Endothelial cell of umbilical vein (primary cell): Measurements from ENCODE around the gene ZNF587B. TPM values are rescaled to one million over a fixed set of nuclear protein-coding genes. Genes with fewer than 3 reads are reported as not detected.

Experiments
- BruUV-seq: library from RNA; stranded (reverse); fragments of 400-500 nt; replicated peaks from 2 replicates; lab custom pipeline; 2021; lab: Mats Ljungman, UMichigan
- CTCF ChIA-PET: fragments of 300-600, 350-600 bp; sonication (Branson Sonifier 250); formaldehyde crosslinking; loops from one replicate; lab custom pipeline; 2021; ENCODE audit warnings: antibody characterized with exemption, inconsistent platforms; lab: Charles Lee
- POLR2A ChIA-PET: fragments of 300-600, 350-600 bp; sonication (Branson Sonifier 250); formaldehyde crosslinking; loops from one replicate; lab custom pipeline; 2021; ENCODE audit warnings: antibody characterized with exemption, inconsistent platforms; lab: Charles Lee
- DNase-seq: peaks from one replicate; pipeline ENCODE4 v3.0.0-alpha.2; 2011; ENCODE audit warnings: low read depth, low spot score
- FAIRE-seq: peaks from 2 replicates; lab custom pipeline; 2011; peaks lifted over from hg19 to GRCh38; lab: Jason Lieb, UNC
- H2AFZ ChIP-seq: 2 replicates; pipeline ENCODE4 v1.6.0; 2012; ENCODE audit warnings: low read depth, low read length, control low read depth, inconsistent platforms
- H3K27ac ChIP-seq: 2 replicates; pipeline ENCODE4 v1.5.1; 2011; ENCODE audit warnings: low read depth, mild to moderate bottlenecking, control low read depth, low read length, moderate library complexity; ENCODE audit not compliant: insufficient read depth
- H3K27me3 ChIP-seq, 2 experiments: 2 replicates each; pipeline versions ENCODE4 v1.6.0 to v1.6.1; 2011; ENCODE audit warnings: low read length in 2 of 2, mixed read lengths in 1 of 2; ENCODE audit not compliant: control insufficient read depth in 2 of 2, insufficient read depth in 2 of 2
- H3K36me3 ChIP-seq, 2 experiments: 2 replicates in 1 of 2; 3 replicates in 1 of 2; pipeline ENCODE4 v1.5.1; 2011; ENCODE audit warnings: low read length in 2 of 2, mild to moderate bottlenecking in 1 of 2, moderate library complexity in 1 of 2; ENCODE audit not compliant: control insufficient read depth in 2 of 2, insufficient read depth in 2 of 2; ENCODE audit errors: extremely low read depth in 1 of 2
- H3K4me1 ChIP-seq: 3 replicates; pipeline ENCODE4 v1.5.1; 2011; ENCODE audit warnings: mild to moderate bottlenecking, low read length; ENCODE audit not compliant: control insufficient read depth, insufficient read depth; ENCODE audit errors: extremely low read depth
- H3K4me2 ChIP-seq: 2 replicates; pipeline ENCODE4 v1.6.1; 2011; ENCODE audit warnings: low read length, control low read depth, mixed read lengths; ENCODE audit not compliant: insufficient read depth
- H3K4me3 ChIP-seq, 3 experiments: fragments of 200-600 bp in 1 of 3; sonication (generic), shearing (Covaris generic) in 1 of 3; replicated peaks in 1 of 3; 2 replicates each; pipeline ENCODE4 v1.5.1; 2011 to 2016; ENCODE audit warnings: control low read depth in 3 of 3, low read length in 3 of 3, mild to moderate bottlenecking in 2 of 3, inconsistent platforms in 1 of 3, low read depth in 1 of 3, moderate library complexity in 1 of 3; ENCODE audit not compliant: insufficient read depth in 1 of 3
- H3K79me2 ChIP-seq: 2 replicates; pipeline ENCODE4 v1.6.0; 2012; ENCODE audit warnings: low read length, inconsistent platforms; ENCODE audit not compliant: control insufficient read depth, insufficient read depth
- H3K9ac ChIP-seq: replicated peaks from 2 replicates; pipeline ENCODE3; 2011; ENCODE audit warnings: low read length, control low read depth; ENCODE audit not compliant: insufficient read depth; ENCODE audit errors: extremely low read depth
- H3K9me1 ChIP-seq: replicated peaks from 3 replicates; pipeline ENCODE4 v1.6.0; 2011; ENCODE audit warnings: mild to moderate bottlenecking, low read length; ENCODE audit not compliant: control insufficient read depth, insufficient read depth; ENCODE audit errors: extremely low read depth
- H3K9me3 ChIP-seq: replicated peaks from 2 replicates; pipeline ENCODE4 v1.5.1; 2012; ENCODE audit warnings: low read length, inconsistent platforms; ENCODE audit not compliant: control insufficient read depth, insufficient read depth
- H4K20me1 ChIP-seq: replicated peaks from 2 replicates; pipeline ENCODE3; 2011; ENCODE audit warnings: mild to moderate bottlenecking, low read length; ENCODE audit not compliant: control insufficient read depth, insufficient read depth; ENCODE audit errors: extremely low read depth
- EZH2 ChIP-seq: IDR thresholded peaks from 2 replicates; pipeline ENCODE4 v1.6.1; 2012; ENCODE audit warnings: borderline replicate concordance, low read depth, mild to moderate bottlenecking, moderate library complexity, low read length, inconsistent platforms; ENCODE audit not compliant: severe bottlenecking
- FOS ChIP-seq: IDR thresholded peaks from 2 replicates; pipeline ENCODE4 v1.6.1; 2011; ENCODE audit warnings: mild to moderate bottlenecking, low read length, moderate library complexity, borderline replicate concordance; ENCODE audit not compliant: insufficient read depth
- GATA2 ChIP-seq: IDR thresholded peaks from 2 replicates; pipeline ENCODE4 v1.7.0; 2011; ENCODE audit warnings: low read depth, mild to moderate bottlenecking, moderate library complexity, mixed read lengths, low read length; ENCODE audit not compliant: insufficient read length, insufficient read depth
- JUN ChIP-seq: IDR thresholded peaks from 2 replicates; pipeline ENCODE4 v1.6.1; 2011; ENCODE audit warnings: borderline replicate concordance, low read depth; ENCODE audit not compliant: insufficient read length, insufficient read depth
- MAX ChIP-seq: IDR thresholded peaks from 2 replicates; pipeline ENCODE4 v1.6.1; 2011; ENCODE audit not compliant: insufficient read depth, insufficient read length
- MYC ChIP-seq: IDR thresholded peaks from one replicate; pipeline ENCODE4 v1.6.1; 2011; ENCODE audit warnings: mild to moderate bottlenecking, low read depth, low read length
- POLR2A ChIP-seq: IDR thresholded peaks from 2 replicates; pipeline ENCODE4 v1.6.1; 2012; ENCODE audit warnings: low read depth, mild to moderate bottlenecking, control low read depth, low read length
- POLR2AphosphoS5 ChIP-seq: IDR thresholded peaks from 2 replicates; pipeline ENCODE4 v1.6.1; 2012; ENCODE audit warnings: low read depth, mild to moderate bottlenecking, control low read depth, low read length, moderate library complexity; ENCODE audit not compliant: insufficient read depth
- dilution Hi-C: fragments of 300-500 bp; cut with MboI; formaldehyde crosslinking; loops from one replicate; pipeline ENCODE4 v1.15.0; 2019; ENCODE audit warnings: low sequenced_read_pairs; ENCODE audit not compliant: extremely low pct_ligation_motif_present
- intact Hi-C: fragments of 100-400 bp; cut with micrococcal nuclease; formaldehyde crosslinking; loops from one replicate; pipeline ENCODE4 v1.10.0; 2022
- polyA plus RNA-seq, 4 experiments: library from polyadenylated mRNA; depleted of rRNA in 3 of 4; stranded (reverse) in 3 of 4; unstranded in 1 of 4; fragments of >200 nt; gene quantifications; 2 replicates each; pipeline versions ENCODE4 v1.2.1 to v1.2.3, GENCODE V29; 2011 to 2012; ENCODE audit warnings: missing spikeins in 1 of 4
- total RNA-seq: library from RNA; stranded (reverse); gene quantifications from 2 replicates; pipeline ENCODE4 v1.2.3, GENCODE V29; 2021
- TF ChIP-seq, protein P1 (sequence below), 2 donors: IDR thresholded peaks; 1 replicate in 1 of 2; 2 replicates in 1 of 2; pipeline ENCODE4 v1.5.1; 2011; ENCODE audit warnings: low read length in 2 of 2, mild to moderate bottlenecking in 2 of 2, moderate library complexity in 2 of 2, control low read depth in 1 of 2, inconsistent platforms in 1 of 2, low read depth in 1 of 2; ENCODE audit not compliant: insufficient read depth in 1 of 2; ENCODE audit errors: extremely low read depth in 1 of 2

The ZNF587B gene
- total and polyA plus RNA-seq, 2 donors (not counting 3 experiments of a cell fraction or from before 2014, with no cell fraction given) = 3.2 to 16.3 TPM

- POLR2A ChIA-PET = no interaction called here
- FAIRE-seq (no peak), DNase-seq (no peak)
- Histone ChIP-seq H4K20me1 (no peaks in the 10 kb centered on the region), H3K9ac (no peak overlapping the region), H3K36me3 (no peaks in the 10 kb centered on the region), H3K4me2 (no peak overlapping the region), H3K9me3 (no peaks in the 10 kb centered on the region), H3K9me1 (no peaks in the 10 kb centered on the region), H3K4me1 (peaks cover 6% of the 10 kb centered on the region), H3K27me3 (no peaks in the 10 kb centered on the region), H3K4me3 (no peak overlapping the region), H3K79me2 (no peaks in the 10 kb centered on the region), H3K27ac (no peak overlapping the region), H2AFZ (no peak overlapping the region)
- TF ChIP-seq GATA2 (no peak), MYC (no peak), POLR2A (no peak), JUN (no peak), MAX (no peak), FOS (no peak), POLR2AphosphoS5 (no peak), EZH2 (no peak)
- TF ChIP-seq, protein P1, sequence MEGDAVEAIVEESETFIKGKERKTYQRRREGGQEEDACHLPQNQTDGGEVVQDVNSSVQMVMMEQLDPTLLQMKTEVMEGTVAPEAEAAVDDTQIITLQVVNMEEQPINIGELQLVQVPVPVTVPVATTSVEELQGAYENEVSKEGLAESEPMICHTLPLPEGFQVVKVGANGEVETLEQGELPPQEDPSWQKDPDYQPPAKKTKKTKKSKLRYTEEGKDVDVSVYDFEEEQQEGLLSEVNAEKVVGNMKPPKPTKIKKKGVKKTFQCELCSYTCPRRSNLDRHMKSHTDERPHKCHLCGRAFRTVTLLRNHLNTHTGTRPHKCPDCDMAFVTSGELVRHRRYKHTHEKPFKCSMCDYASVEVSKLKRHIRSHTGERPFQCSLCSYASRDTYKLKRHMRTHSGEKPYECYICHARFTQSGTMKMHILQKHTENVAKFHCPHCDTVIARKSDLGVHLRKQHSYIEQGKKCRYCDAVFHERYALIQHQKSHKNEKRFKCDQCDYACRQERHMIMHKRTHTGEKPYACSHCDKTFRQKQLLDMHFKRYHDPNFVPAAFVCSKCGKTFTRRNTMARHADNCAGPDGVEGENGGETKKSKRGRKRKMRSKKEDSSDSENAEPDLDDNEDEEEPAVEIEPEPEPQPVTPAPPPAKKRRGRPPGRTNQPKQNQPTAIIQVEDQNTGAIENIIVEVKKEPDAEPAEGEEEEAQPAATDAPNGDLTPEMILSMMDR (IDR thresholded peaks at IDR 0.05; ENCODE audit: extremely low read depth in 1 of 2, insufficient read depth in 1 of 2, low read depth in 1 of 2, low read length in 2 of 2) = no peak
- BruUV-seq = no TSS peak
- intact Hi-C loops (no loop called here), dilution Hi-C loops (no loop called here)
- CTCF ChIA-PET = no interaction called here
Measured at GRCh38 chr19:57887195-57887941, 57.3 kb downstream of the ZNF587B start.
